Fibroblast of mammary gland (primary cell): Measurements from ENCODE around the gene PCAT6.

Experiments
- DNase-seq: peaks from one replicate; pipeline ENCODE4 v3.0.0-alpha.2; 2010; ENCODE audit warnings: low read depth
- H3K4me3 ChIP-seq: 2 replicates; pipeline ENCODE4 v1.5.1; 2011; ENCODE audit warnings: low read depth, mild to moderate bottlenecking, low read length, moderate library complexity; ENCODE audit not compliant: control insufficient read depth
- CTCF ChIP-seq: conservative IDR thresholded peaks from 2 replicates; pipeline ENCODE4 v1.5.1; 2011; ENCODE audit warnings: low read depth, low read length, inconsistent platforms; ENCODE audit not compliant: control insufficient read depth, insufficient read depth

Gene PCAT6

GRCh38 chr1:202844935-202845334 lies 34.2 kb downstream of the PCAT6 start:
- TF ChIP-seq CTCF: no peak
- H3K4me3 ChIP-seq: no peak overlapping the region
- no peak for DNase-seq

GRCh38 chr1:202848191-202848542 lies 37.4 kb downstream of the PCAT6 start:
- DNase-seq: no peak
- no peak for TF ChIP-seq CTCF
- no peak overlapping the region for H3K4me3 ChIP-seq

- DNase-seq: no peak
- TF ChIP-seq CTCF: no peak
Observed at GRCh38 chr1:202850593-202851362, 40.0 kb downstream of the PCAT6 start.

GRCh38 chr1:202852163-202852904 lies 41.6 kb downstream of the PCAT6 start:
- no peak overlapping the region for H3K4me3 ChIP-seq
- peak; percentile 62 for DNase-seq
- peak; percentile 53 for TF ChIP-seq CTCF

More at GRCh38 chr1:202850593-202851362, 40.0 kb downstream of the PCAT6 start:
- no peak overlapping the region for H3K4me3 ChIP-seq

GRCh38 chr1:202854787-202855186 lies 44.0 kb downstream of the PCAT6 start:
- H3K4me3 ChIP-seq: no peak overlapping the region
- no peak for TF ChIP-seq CTCF

GRCh38 chr1:202856014-202856413 lies 45.3 kb downstream of the PCAT6 start:
- H3K4me3 ChIP-seq: no peak overlapping the region
- TF ChIP-seq CTCF: no peak
- DNase-seq: no peak

More at GRCh38 chr1:202854787-202855186, 44.0 kb downstream of the PCAT6 start:
- no peak for DNase-seq
